Neural cell (in vitro differentiated cells): ENCODE data around the gene WDR1. TPM values are rescaled to one million over a fixed set of nuclear protein-coding genes. Genes with fewer than 3 reads are reported as not detected.

ENCODE experiments used
- H2AFZ ChIP-seq: fragments of 200-600, 300-800 bp; sonication (generic), shearing (Covaris generic); 2 replicates; pipeline ENCODE4 v1.6.0; 2014; ENCODE audit warnings: low read depth, mild to moderate bottlenecking, antibody characterized with exemption, low read length, moderate library complexity
- H3F3A ChIP-seq: fragments of 200-600 bp; shearing (Covaris generic); 2 replicates; pipeline ENCODE4 v1.6.1; 2016; ENCODE audit warnings: mild to moderate bottlenecking, moderate library complexity, mixed read lengths, antibody characterized with exemption, low read length; ENCODE audit not compliant: insufficient read depth, poor library complexity, severe bottlenecking
- H3K27ac ChIP-seq: fragments of 200-600, 300-800 bp; sonication (generic), shearing (Covaris generic); 2 replicates; pipeline ENCODE4 v1.5.1; 2014; ENCODE audit warnings: mild to moderate bottlenecking, low read length, moderate library complexity
- H3K27me3 ChIP-seq: fragments of 300-800, 200-600 bp; sonication (generic), shearing (Covaris generic); 2 replicates; pipeline ENCODE4 v1.6.0; 2014; ENCODE audit warnings: mild to moderate bottlenecking, low read depth, low read length, moderate library complexity; ENCODE audit not compliant: insufficient read depth
- H3K36me3 ChIP-seq: fragments of 300-800, 200-600 bp; sonication (generic), shearing (Covaris generic); 2 replicates; pipeline ENCODE4 v1.5.1; 2014; ENCODE audit warnings: mild to moderate bottlenecking, antibody characterized with exemption, low read length, moderate library complexity; ENCODE audit not compliant: insufficient read depth
- H3K4me2 ChIP-seq: fragments of 300-800, 200-600 bp; sonication (generic), shearing (Covaris generic); 2 replicates; pipeline ENCODE4 v1.6.0; 2014; ENCODE audit warnings: mild to moderate bottlenecking, low read length
- H3K4me3 ChIP-seq: fragments of 300-800, 200-600 bp; sonication (generic), shearing (Covaris generic); 2 replicates; pipeline ENCODE4 v1.5.1; 2014; ENCODE audit warnings: mild to moderate bottlenecking, low read length, moderate library complexity
- H3K79me2 ChIP-seq: fragments of 200-600 bp; shearing (Covaris generic); replicated peaks from 2 replicates; pipeline ENCODE4 v1.6.0; 2014; ENCODE audit warnings: mild to moderate bottlenecking, low read length, moderate library complexity; ENCODE audit not compliant: insufficient read depth
- H3K9ac ChIP-seq: fragments of 300-800, 200-600 bp; sonication (generic), shearing (Covaris generic); 2 replicates; pipeline ENCODE4 v1.6.1; 2016; ENCODE audit warnings: mild to moderate bottlenecking, low read length, mixed read lengths
- H3K9me2 ChIP-seq: fragments of 200-600 bp; shearing (Covaris generic); 2 replicates; pipeline ENCODE4 v1.6.1; 2016; ENCODE audit warnings: mild to moderate bottlenecking, low read length, mixed read lengths; ENCODE audit not compliant: insufficient read depth
- H3K9me3 ChIP-seq: fragments of 200-600, 300-800 bp; sonication (generic), shearing (Covaris generic); 2 replicates; pipeline ENCODE4 v1.6.1; 2016; ENCODE audit warnings: mild to moderate bottlenecking, mixed run types, low read length, moderate library complexity, mixed read lengths
- H4K20me1 ChIP-seq: fragments of 200-600 bp; shearing (Covaris generic); 2 replicates; pipeline ENCODE4 v1.6.1; 2016; ENCODE audit warnings: mild to moderate bottlenecking, mixed run types; ENCODE audit not compliant: insufficient read depth
- CTCF ChIP-seq: fragments of 450-650 bp; IDR thresholded peaks from 2 replicates; pipeline ENCODE4 v1.5.1; 2014; ENCODE audit warnings: antibody characterized with exemption, mild to moderate bottlenecking, moderate library complexity; ENCODE audit not compliant: poor library complexity, severe bottlenecking
- EP300 ChIP-seq: fragments of 450-650 bp; conservative IDR thresholded peaks from 2 replicates; pipeline ENCODE4 v1.6.1; 2014; ENCODE audit warnings: antibody characterized with exemption, mild to moderate bottlenecking, moderate library complexity; ENCODE audit not compliant: poor library complexity, severe bottlenecking
- EZH2 ChIP-seq: fragments of 200-600, 300-800 bp; shearing (Covaris generic), sonication (generic); IDR thresholded peaks from 2 replicates; pipeline ENCODE4 v1.6.1; 2014; ENCODE audit warnings: antibody characterized with exemption, low read length, borderline replicate concordance, mild to moderate bottlenecking; ENCODE audit not compliant: insufficient read depth, poor library complexity, severe bottlenecking
- MXI1 ChIP-seq: fragments of 450-650 bp; conservative IDR thresholded peaks from 2 replicates; pipeline ENCODE4 v1.6.1; 2014; ENCODE audit warnings: antibody characterized with exemption, mild to moderate bottlenecking; ENCODE audit not compliant: poor library complexity, severe bottlenecking
- POLR2AphosphoS5 ChIP-seq: IDR thresholded peaks from 2 replicates; pipeline ENCODE4 v1.6.1; 2012
- RAD21 ChIP-seq: fragments of 450-650 bp; conservative IDR thresholded peaks from 2 replicates; pipeline ENCODE4 v1.6.1; 2014; ENCODE audit warnings: antibody characterized with exemption, mild to moderate bottlenecking, moderate library complexity
- REST ChIP-seq: IDR thresholded peaks from 2 replicates; pipeline ENCODE4 v1.6.1; 2012; ENCODE audit warnings: borderline replicate concordance
- SMC3 ChIP-seq: fragments of 450-650 bp; conservative IDR thresholded peaks from 2 replicates; pipeline ENCODE4 v1.6.1; 2014; ENCODE audit warnings: antibody characterized with exemption, mild to moderate bottlenecking, moderate library complexity; ENCODE audit not compliant: poor library complexity
- TAF1 ChIP-seq: IDR thresholded peaks from 2 replicates; pipeline ENCODE4 v1.6.1; 2012; ENCODE audit warnings: low read depth
- polyA plus RNA-seq: library from polyadenylated mRNA; depleted of rRNA; stranded (reverse); fragments of >200 nt; gene quantifications from 2 replicates; pipeline ENCODE4 v1.2.3, GENCODE V29; 2014

Gene WDR1
- polyA plus RNA-seq, 1 donor from 2014 or later, result 106 TPM

- H2AFZ ChIP-seq, result no peak overlapping the region
- H3K27ac ChIP-seq, result no peak overlapping the region
- no peaks in the 10 kb centered on the region for H3K9me3 ChIP-seq
- TF ChIP-seq SMC3, result no peak
- TF ChIP-seq EP300, result no peak
- TF ChIP-seq EZH2, result no peak
- no peak for TF ChIP-seq REST
- H3K9ac ChIP-seq, result no peak overlapping the region
- H3K9me2 ChIP-seq, result no peaks in the 10 kb centered on the region
- no peaks in the 10 kb centered on the region for H3F3A ChIP-seq
- H3K27me3 ChIP-seq, result no peaks in the 10 kb centered on the region
- H4K20me1 ChIP-seq, result no peaks in the 10 kb centered on the region
- H3K4me3 ChIP-seq, result no peak overlapping the region
- H3K36me3 ChIP-seq, result peaks cover 14% of the 10 kb centered on the region
- no peak overlapping the region for H3K4me2 ChIP-seq
- no peaks in the 10 kb centered on the region for H3K79me2 ChIP-seq
These were observed 40.6 kb downstream of the WDR1 start for GRCh38 chr4:10075953-10076391.

GRCh38 chr4:10075158-10075863 is 41.3 kb downstream of the WDR1 start:
- Histone ChIP-seq H3K9me3 (no peaks in the 10 kb centered on the region), H2AFZ (no peak overlapping the region), H3F3A (no peaks in the 10 kb centered on the region), H3K79me2 (no peaks in the 10 kb centered on the region), H3K4me2 (no peak overlapping the region), H3K9me2 (no peaks in the 10 kb centered on the region), H4K20me1 (no peaks in the 10 kb centered on the region), H3K9ac (no peak overlapping the region), H3K4me3 (no peak overlapping the region), H3K27me3 (no peaks in the 10 kb centered on the region), H3K27ac (no peak overlapping the region), H3K36me3 (peaks cover 14% of the 10 kb centered on the region)
- TF ChIP-seq REST, result no peak
- no peak for TF ChIP-seq SMC3
- TF ChIP-seq RAD21, result no peak
- TF ChIP-seq MXI1, result no peak
- no peak for TF ChIP-seq POLR2AphosphoS5
- no peak for TF ChIP-seq EP300
- no peak for TF ChIP-seq TAF1
- no peak for TF ChIP-seq CTCF
- no peak for TF ChIP-seq EZH2
